ENCODE results near the gene KNOP1.
"Not testable (repeated sequence)": the region's sequence is repeated elsewhere in the genome, so short reads cannot be mapped to it uniquely, and the experiment has no call there.

KNOP1 gene

GRCh38 chr16:19741354-19741753 is 23.3 kb upstream of the KNOP1 start:
- DNase-seq = no peak

- no peak for DNase-seq
Observed at GRCh38 chr16:19737306-19738038, 19.4 kb upstream of the KNOP1 start.

DNA sequence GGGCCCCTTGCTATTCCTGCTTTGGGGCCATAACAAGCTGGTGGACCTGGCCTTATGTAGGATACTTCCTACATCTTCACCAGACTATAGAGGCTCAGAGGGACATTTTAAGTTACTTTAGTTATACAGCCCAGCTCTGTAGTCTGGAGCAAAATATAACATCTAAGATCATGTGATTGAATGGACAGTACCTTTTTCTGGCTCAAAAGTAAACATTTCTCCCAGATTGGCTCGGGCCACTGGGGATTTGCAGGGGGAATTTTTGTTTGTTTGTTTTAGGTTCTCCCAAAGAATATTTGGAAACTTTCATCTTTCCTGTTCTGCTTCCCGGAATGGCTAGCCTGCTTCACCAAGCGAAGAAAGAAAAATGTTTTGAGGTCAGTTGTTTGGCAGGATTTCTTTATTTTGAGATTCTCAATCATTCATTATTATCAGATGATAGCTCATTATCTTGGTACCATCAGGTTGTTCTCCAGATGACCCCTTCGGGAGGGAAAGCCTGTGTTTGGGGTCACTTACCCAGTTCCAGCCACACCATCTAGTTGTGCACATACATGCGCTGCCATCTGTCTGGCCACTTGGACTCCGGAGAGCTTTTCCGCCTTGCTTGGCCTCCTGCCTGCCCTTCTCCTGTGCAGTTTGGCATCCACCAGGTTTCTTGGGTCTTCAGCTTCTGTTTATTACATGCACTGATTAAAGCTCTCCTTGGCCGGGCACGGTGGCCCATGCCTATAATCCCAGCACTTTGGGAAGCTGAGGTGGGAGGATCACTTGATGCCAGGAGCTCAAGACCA is 17.2 kb upstream of the KNOP1 start:
- no peak for DNase-seq

- no peak for DNase-seq
Observed at GRCh38 chr16:19733551-19733950, 15.5 kb upstream of the KNOP1 start.

GRCh38 chr16:19728636-19728965 is 10.6 kb upstream of the KNOP1 start:
- DNase-seq = no peak

DNA sequence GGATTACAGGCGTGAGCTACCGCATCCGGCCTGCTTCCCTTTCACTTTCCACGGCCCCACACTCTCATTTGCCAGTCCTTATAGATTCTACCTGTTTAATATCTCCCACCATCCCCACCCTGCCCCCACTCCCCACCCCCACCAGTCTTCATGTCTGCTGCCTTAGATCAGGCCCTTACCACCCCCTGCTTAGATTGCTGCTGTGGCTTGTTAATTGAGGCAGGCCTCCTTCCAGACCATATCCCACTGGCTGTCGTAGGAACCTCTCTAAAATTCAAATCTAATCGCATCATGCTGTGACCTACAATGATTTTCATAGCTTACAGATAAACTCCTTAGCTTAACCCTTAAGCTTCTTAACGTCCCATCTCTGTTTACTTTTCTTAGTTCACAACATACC is 5.0 kb upstream of the KNOP1 start:
- no peak for DNase-seq

DNA sequence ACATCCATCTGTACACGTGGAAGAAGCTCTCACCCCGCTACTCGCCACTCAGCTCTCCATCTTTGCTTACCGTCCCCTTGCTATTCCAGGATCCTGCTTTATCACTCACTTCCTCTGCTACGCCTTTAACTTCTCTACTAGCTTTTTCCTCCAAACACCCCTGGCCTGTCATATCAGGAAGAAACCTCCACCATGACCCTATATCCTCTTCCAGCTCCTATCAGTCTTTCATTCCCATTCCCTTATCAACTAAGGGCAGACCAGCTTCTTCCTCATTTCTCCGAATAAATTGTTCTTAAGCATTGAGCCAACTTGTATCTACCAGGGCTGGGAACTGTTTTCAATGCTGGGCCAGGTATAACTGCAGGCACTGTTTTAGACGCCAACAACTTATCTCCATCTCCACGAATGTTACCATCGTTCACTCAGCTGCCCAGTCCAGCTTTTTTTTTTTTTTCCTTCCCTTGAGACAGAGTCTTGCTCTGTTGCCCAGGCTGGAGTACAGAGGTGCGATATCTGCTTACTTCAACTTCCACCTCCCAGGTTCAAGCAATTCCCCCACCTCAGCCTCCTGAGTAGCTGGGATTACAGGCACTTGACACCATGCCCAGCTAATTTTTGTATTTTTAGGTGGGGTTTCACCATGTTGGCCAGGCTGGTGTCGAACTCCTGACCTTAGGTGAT is 4.4 kb upstream of the KNOP1 start:
- no peak for DNase-seq

DNA sequence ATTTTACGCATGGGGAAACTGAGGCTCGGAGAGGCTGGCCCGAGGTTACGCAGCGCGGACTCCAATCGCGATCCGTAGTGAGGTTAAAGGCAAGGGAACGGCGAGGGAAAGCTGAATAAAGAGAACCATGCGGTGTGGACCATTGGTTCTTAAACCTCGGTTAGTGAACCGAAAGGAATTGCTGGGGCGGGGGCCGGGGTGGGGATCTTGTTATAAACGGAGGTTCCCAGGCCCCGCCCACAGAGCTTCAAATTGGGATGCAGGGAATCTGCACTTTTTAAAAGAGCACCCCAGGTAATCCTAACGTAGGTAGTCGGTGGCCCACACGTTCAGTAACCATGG is 568 bp upstream of the KNOP1 start:
- no peak for DNase-seq

GRCh38 chr16:19717314-19717713 is 713 bp downstream of the KNOP1 start:
- DNase-seq = no peak

- DNase-seq = not testable (repeated sequence)
Observed at GRCh38 chr16:19716728-19717127, 1.3 kb downstream of the KNOP1 start.

GRCh38 chr16:19716183-19716582 is 1.8 kb downstream of the KNOP1 start:
- DNase-seq = no peak

GRCh38 chr16:19715566-19715965 is 2.5 kb downstream of the KNOP1 start:
- DNase-seq = no peak

GRCh38 chr16:19713697-19714096 is 4.3 kb downstream of the KNOP1 start:
- no peak for DNase-seq

DNA sequence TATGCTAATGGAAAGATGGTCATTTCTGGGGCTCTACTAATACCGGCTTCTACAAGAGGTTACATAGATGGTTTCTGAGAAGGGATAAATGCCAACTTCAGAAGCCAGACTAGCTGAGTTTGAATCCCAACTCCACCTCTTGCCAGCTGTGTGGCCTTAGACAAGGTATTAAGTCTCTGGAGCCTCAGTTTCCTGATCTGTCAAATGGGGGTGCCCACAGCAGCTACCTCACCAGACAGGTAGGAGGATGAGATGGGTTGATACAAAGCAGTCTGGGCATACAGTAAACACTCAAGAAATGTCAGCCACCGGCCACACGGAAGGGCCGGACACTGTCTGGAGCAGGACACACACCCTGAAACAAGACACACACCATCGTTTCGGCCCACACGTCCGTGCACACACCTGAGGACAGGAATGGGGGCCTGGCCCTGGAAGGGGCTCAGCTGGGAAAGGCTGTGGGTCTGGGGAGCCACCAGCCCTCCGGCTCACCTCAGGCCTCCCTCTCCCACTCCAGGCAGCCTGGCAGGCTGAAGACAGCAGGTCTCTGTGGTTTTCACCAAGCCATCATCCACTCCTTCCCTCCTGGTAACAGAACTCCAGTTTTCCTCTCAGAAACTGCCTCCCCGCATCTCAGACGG is 5.5 kb downstream of the KNOP1 start:
- DNase-seq = no peak

DNA sequence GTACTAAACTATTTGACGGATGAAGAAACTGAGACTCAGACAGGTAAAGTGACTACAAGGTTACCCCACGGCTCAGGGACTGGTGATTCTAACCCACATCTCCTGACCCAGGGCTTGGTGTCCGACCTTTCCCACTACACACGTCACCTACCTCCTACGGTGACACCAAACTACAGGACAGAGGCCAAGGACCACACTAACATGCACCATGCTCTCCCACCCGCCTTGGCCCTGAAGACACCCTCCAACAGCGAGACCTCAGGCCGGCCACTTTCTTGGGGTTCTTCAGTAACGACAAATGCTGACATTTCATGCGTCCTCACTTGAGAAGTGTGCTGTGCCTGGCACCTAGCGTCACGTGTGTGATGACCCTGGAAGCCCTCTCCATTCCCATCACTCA is 6.4 kb downstream of the KNOP1 start:
- no peak for DNase-seq

DNA sequence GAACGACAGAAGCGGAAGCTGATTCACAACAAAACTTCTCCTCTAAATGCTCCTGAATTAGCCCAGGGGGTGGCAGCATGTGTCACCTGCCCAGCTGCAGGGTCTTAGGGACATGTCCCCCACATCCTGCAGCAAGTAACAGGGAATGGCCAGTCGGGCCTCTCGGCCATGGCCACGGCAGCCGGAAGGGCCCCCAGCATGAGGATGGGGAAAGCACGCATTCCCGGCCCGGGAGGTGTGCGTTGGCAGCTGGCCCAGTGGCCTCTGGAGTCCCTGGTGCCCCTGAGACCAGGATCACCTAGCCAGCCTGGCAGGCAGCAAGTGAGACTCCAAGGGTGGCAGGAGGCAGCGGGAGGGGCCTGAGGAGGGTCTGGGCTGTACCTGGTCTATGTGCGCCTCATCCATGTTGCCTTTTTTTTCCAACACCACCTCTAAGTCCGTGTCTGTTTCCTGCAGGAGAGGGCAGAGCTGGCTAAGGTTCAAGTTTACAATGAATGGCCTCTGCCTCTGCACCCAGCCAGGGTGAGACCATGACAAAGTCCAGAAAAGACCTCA is 7.0 kb downstream of the KNOP1 start:
- no peak for DNase-seq

DNA sequence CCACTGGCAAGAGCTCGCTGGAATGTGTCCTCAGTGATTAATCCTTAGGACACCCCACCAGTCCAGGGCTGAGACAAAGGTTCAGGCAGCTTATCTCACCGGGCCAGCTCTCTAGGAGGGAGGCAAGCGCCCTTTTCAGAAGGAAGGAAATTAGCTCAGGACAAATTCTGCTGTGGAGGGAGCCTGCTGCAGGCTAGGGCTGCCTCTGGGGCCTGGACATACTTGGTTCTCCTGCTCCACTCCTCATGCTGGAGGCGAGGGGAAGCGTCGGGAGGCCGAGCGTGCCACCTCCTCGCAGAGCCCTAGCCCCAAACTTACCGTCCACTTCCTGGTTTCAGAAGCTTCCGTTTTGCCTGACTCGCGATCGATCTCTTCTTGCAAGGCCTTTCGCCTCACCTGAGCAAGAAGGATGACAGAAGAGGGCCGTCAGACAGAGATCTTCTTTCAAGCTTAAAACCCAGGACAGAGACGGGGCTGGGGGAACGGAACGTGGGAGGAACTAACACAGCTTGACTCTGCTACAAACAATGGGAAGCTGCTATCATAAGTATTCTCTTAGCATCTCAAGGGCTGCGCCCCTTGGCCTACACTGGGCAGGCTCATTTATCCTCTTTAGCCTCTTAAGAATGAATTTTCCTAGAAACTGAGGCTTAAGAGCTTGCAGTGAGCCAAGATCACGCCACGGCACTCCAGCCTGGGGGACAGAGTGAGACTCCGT is 7.7 kb downstream of the KNOP1 start:
- DNase-seq = no peak

GRCh38 chr16:19709381-19710136 is 8.5 kb downstream of the KNOP1 start:
- DNase-seq = no peak

DNA sequence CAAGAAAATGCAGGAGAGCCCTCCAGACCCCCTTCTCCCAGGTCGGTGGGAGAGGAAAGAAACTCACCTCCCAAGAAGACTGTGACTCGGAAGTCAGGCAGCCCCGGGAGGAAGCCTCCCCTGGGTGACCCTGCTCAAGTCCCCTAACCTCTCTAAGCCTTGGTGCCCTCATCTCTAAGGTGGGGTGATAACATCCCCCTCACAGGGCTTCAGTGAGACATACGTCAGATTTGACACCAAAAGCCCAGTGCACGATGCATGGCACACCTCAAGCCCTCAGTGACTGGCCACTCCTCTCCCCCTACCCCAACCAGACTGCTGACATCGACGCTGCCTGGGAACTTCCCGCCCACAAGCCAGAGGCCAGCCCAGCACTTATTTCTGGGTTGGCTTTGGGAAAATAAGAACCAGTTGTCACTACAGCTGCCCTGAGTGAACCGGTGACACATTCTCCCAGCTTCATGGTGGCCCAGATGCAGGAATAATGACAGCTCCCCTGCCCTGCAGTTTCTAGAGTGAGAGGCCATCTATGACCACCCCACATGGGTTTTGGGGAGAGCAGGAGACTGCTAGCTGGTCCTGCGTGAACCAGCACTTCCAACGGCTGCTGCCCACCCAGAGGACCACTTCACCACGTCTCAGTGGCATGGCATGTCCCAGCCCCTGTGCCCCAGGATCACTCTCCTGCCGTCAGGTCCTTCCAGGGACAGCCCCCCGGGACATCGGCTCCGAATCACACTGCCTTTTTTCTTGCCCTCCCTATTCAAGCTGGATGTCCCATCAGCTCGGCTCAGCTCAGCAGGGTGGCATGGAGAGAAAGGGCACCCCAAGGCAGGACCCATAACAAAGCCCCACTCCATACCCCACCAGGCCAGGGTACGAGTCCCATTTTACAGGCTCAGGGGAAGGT is 9.5 kb downstream of the KNOP1 start:
- no peak for DNase-seq

- no peak for DNase-seq
Observed at GRCh38 chr16:19707569-19708295, 10.3 kb downstream of the KNOP1 start.
